HCT116 (cell line): ENCODE measurements around the gene BNC2. TPM values are rescaled to one million over a fixed set of nuclear protein-coding genes. Genes with fewer than 3 reads are reported as not detected.

ENCODE experiments used
- ATAC-seq: fragments of 200-7000 bp; cut with Tn5 transposase; 2 replicates; pipeline ENCODE4 v1.9.1; 2020; ENCODE audit warnings: mild to moderate bottlenecking, moderate library complexity
- BruUV-seq: library from RNA; stranded (reverse); fragments of 400-500 nt; replicated peaks from 2 replicates; lab custom pipeline; 2021; lab: Mats Ljungman, UMichigan
- CTCF ChIA-PET: fragments of 300-600 bp; sonication (Branson Sonifier 250); formaldehyde crosslinking; loops from one replicate; lab custom pipeline; 2021; ENCODE audit warnings: antibody characterized with exemption; lab: Charles Lee
- POLR2A ChIA-PET: fragments of 300-600, 350-600 bp; sonication (Branson Sonifier 250); formaldehyde crosslinking; loops from one replicate; lab custom pipeline; 2021; ENCODE audit warnings: antibody characterized with exemption; lab: Charles Lee
- RAD21 ChIA-PET, 2 experiments: fragments of 300-600 bp; sonication (Branson Sonifier 250); formaldehyde crosslinking; loops; one replicate each; lab custom pipeline; 2023; ENCODE audit warnings: low total read pairs in 2 of 2; ENCODE audit not compliant: uncharacterized antibody in 2 of 2, unreplicated experiment in 2 of 2, low non-redundant PET in 1 of 2; lab: Charles Lee
- DNase-seq: peaks from one replicate; pipeline ENCODE4 v3.0.0-alpha.2; 2010; ENCODE audit warnings: low read depth, low spot score
- H2AFZ ChIP-seq: fragments of 200-600 bp; shearing (Covaris generic), sonication (generic); 2 replicates; pipeline ENCODE4 v1.6.1; 2017; ENCODE audit warnings: low read depth, mixed run types, mixed read lengths, antibody characterized with exemption, low read length; ENCODE audit not compliant: poor library complexity, severe bottlenecking
- H3K27ac ChIP-seq: 2 replicates; pipeline ENCODE4 v1.5.1; 2012; ENCODE audit warnings: low read depth, low read length
- H3K27me3 ChIP-seq: fragments of 200-600 bp; sonication (generic); 2 replicates; pipeline ENCODE4 v1.6.1; 2016; ENCODE audit warnings: mixed run types, low read length, mixed read lengths; ENCODE audit not compliant: insufficient read depth
- H3K36me3 ChIP-seq, 2 experiments: fragments of 200-500 bp in 1 of 2; fragments of 200-600 bp in 1 of 2; sonication (Bioruptor generic) in 1 of 2; sonication (generic) in 1 of 2; 2 replicates each; pipeline versions ENCODE4 v1.5.1 to v1.6.1; 2014 to 2016; ENCODE audit warnings: low read length in 2 of 2, inconsistent platforms in 1 of 2, mixed read lengths in 1 of 2, mixed run types in 1 of 2; ENCODE audit not compliant: insufficient read depth in 2 of 2, control insufficient read depth in 1 of 2
- H3K4me1 ChIP-seq, 2 experiments: fragments of 200-600 bp in 1 of 2; sonication (generic) in 1 of 2; 2 replicates each; pipeline versions ENCODE4 v1.5.1 to v1.6.1; 2012 to 2017; ENCODE audit warnings: low read length in 2 of 2, inconsistent platforms in 1 of 2, mild to moderate bottlenecking in 1 of 2, mixed read lengths in 1 of 2, mixed run types in 1 of 2, moderate library complexity in 1 of 2; ENCODE audit not compliant: insufficient read depth in 2 of 2, control insufficient read depth in 1 of 2
- H3K4me2 ChIP-seq: fragments of 200-600 bp; sonication (generic); 2 replicates; pipeline ENCODE4 v1.6.1; 2017; ENCODE audit warnings: mixed run types, low read length, mixed read lengths
- H3K4me3 ChIP-seq, 2 experiments: fragments of 200-600 bp in 1 of 2; sonication (generic) in 1 of 2; replicated peaks in 1 of 2; 2 replicates each; pipeline ENCODE4 v1.5.1; 2011 to 2016; ENCODE audit warnings: low read length in 2 of 2, control low read depth in 1 of 2, low read depth in 1 of 2, mild to moderate bottlenecking in 1 of 2, mixed read lengths in 1 of 2, mixed run types in 1 of 2
- H3K79me2 ChIP-seq: fragments of 200-600 bp; sonication (generic); 2 replicates; pipeline ENCODE4 v1.6.1; 2017; ENCODE audit warnings: mild to moderate bottlenecking, mixed run types, low read length, moderate library complexity, mixed read lengths; ENCODE audit not compliant: insufficient read depth
- H3K9ac ChIP-seq: fragments of 200-600 bp; sonication (generic); 2 replicates; pipeline ENCODE4 v1.6.1; 2016; ENCODE audit warnings: low read length, mixed read lengths
- H3K9me2 ChIP-seq: fragments of 200-600 bp; sonication (generic), shearing (Covaris generic); 2 replicates; pipeline ENCODE4 v1.6.1; 2017; ENCODE audit warnings: mixed run types, mild to moderate bottlenecking, moderate library complexity; ENCODE audit not compliant: insufficient read depth
- H3K9me3 ChIP-seq, 2 experiments: fragments of 200-500 bp in 1 of 2; fragments of 200-600 bp in 1 of 2; sonication (Bioruptor generic) in 1 of 2; sonication (generic) in 1 of 2; 2 replicates each; pipeline ENCODE4 v1.6.1; 2014 to 2017; ENCODE audit warnings: low read length in 2 of 2, mixed read lengths in 2 of 2, inconsistent platforms in 1 of 2, low read depth in 1 of 2, mild to moderate bottlenecking in 1 of 2, mixed run types in 1 of 2, moderate library complexity in 1 of 2; ENCODE audit not compliant: control insufficient read depth in 1 of 2, insufficient read depth in 1 of 2
- H4K20me1 ChIP-seq: fragments of 200-600 bp; sonication (generic), shearing (Covaris generic); 2 replicates; pipeline ENCODE4 v1.6.1; 2017; ENCODE audit warnings: mixed run types, mild to moderate bottlenecking, moderate library complexity; ENCODE audit not compliant: insufficient read depth
- EZH2phosphoT487 ChIP-seq: fragments of 200-600 bp; IDR thresholded peaks from 2 replicates; pipeline ENCODE4 v1.6.1; 2018; ENCODE audit warnings: antibody characterized with exemption, borderline replicate concordance
- SIN3A ChIP-seq: IDR thresholded peaks from 2 replicates; pipeline ENCODE4 v1.6.1; 2012; ENCODE audit warnings: low read depth
- SP1 ChIP-seq: IDR thresholded peaks from 2 replicates; pipeline ENCODE4 v1.6.1; 2012; ENCODE audit warnings: low read depth
- SRF ChIP-seq: IDR thresholded peaks from 2 replicates; pipeline ENCODE4 v1.6.1; 2012; ENCODE audit warnings: low read depth
- YY1 ChIP-seq: IDR thresholded peaks from 2 replicates; pipeline ENCODE4 v1.6.1; 2011; ENCODE audit warnings: low read length, low read depth, moderate library complexity, mild to moderate bottlenecking; ENCODE audit not compliant: insufficient replicate concordance; ENCODE audit errors: extremely low read depth
- intact Hi-C: fragments of 100-400 bp; cut with micrococcal nuclease; formaldehyde crosslinking; loops from 2 replicates; pipeline ENCODE4 v1.10.0; 2022
- total RNA-seq: library from RNA; stranded (reverse); gene quantifications from one replicate; pipeline ENCODE4 v1.2.1, GENCODE V29; 2021; ENCODE audit not compliant: unreplicated experiment

The BNC2 gene
- total RNA-seq, 1 experiment from 2014 or later = 0.37 TPM

GRCh38 chr9:16725066-16725465, 145.4 kb downstream of the BNC2 start:
- no peak for TF ChIP-seq SIN3A
- no peak for TF ChIP-seq SP1
- TF ChIP-seq YY1 = no peak
- H3K9me3 ChIP-seq = no peaks in the 10 kb centered on the region
- ATAC-seq (no peak), DNase-seq (no peak)
- no peak overlapping the region for H3K9ac ChIP-seq
- H3K4me1 ChIP-seq = no peaks in the 10 kb centered on the region
- H3K27ac ChIP-seq = no peak overlapping the region
- H3K4me2 ChIP-seq = no peak overlapping the region
- no peaks in the 10 kb centered on the region; the same call in 1 of the 2 replicates for H4K20me1 ChIP-seq
- H3K9me2 ChIP-seq = no peaks in the 10 kb centered on the region
- BruUV-seq = no TSS peak
- no peaks in the 10 kb centered on the region for H3K79me2 ChIP-seq
- no peak overlapping the region for H3K4me3 ChIP-seq
- intact Hi-C loops = no loop called here
- ChIA-PET CTCF (no interaction called here), POLR2A (no interaction called here), RAD21 (no interaction called here)
- no peak overlapping the region for H2AFZ ChIP-seq
- H3K27me3 ChIP-seq = peaks cover 3% of the 10 kb centered on the region; the same call in 1 of the 2 replicates
- H3K36me3 ChIP-seq = no peaks in the 10 kb centered on the region

GRCh38 chr9:16721972-16722371, 148.5 kb downstream of the BNC2 start:
- H4K20me1 ChIP-seq = no peaks in the 10 kb centered on the region; the same call in 1 of the 2 replicates
- CTCF ChIA-PET = no interaction called here
- RAD21 ChIA-PET = no interaction called here
- no peak for DNase-seq
- no peaks in the 10 kb centered on the region for H3K36me3 ChIP-seq
- peaks cover 3% of the 10 kb centered on the region for H3K27me3 ChIP-seq
- no peak overlapping the region for H2AFZ ChIP-seq
- no peak for ATAC-seq
- H3K4me1 ChIP-seq = no peaks in the 10 kb centered on the region
- no peak overlapping the region for H3K27ac ChIP-seq
- no peak overlapping the region for H3K4me3 ChIP-seq
- no peaks in the 10 kb centered on the region for H3K79me2 ChIP-seq
- intact Hi-C loops = no loop called here
- H3K9me2 ChIP-seq = no peaks in the 10 kb centered on the region
- no peak overlapping the region for H3K4me2 ChIP-seq
- POLR2A ChIA-PET = no interaction called here
- no TSS peak for BruUV-seq
- no peak overlapping the region for H3K9ac ChIP-seq
- TF ChIP-seq SRF (no peak), EZH2phosphoT487 (no peak)
- no peaks in the 10 kb centered on the region for H3K9me3 ChIP-seq
